ENCODE data around the gene DRD2. TPM values are rescaled to one million over a fixed set of nuclear protein-coding genes. Genes with fewer than 3 reads are reported as not detected.

Gene DRD2
- total RNA-seq, 2 experiments from 2014 or later: not detected

- no TSS peak for BruUV-seq (replicated peaks)
- ChIA-PET CTCF (ENCODE audit: unreplicated experiment) (no interaction called here), POLR2A (interaction anchor here (1.4 kb wide), 1 partner anchor 9 kb away, joined by 3 read pairs; no protein-coding TSS in a partner anchor)
- TF ChIP-seq CTCF (conservative IDR thresholded peaks at IDR 0.05; ENCODE audit: low read length) (no peak), EZH2phosphoT487 (IDR thresholded peaks at IDR 0.05; ENCODE audit: borderline replicate concordance, low read depth, low read length) (no peak)
- no peak for DNase-seq (ENCODE audit: low spot score)
- H3K27ac ChIP-seq (ENCODE audit: low read depth, low read length, poor library complexity, severe bottlenecking): no peak overlapping the region
- H3K79me2 ChIP-seq (ENCODE audit: insufficient read depth, low read depth, low read length): no peaks in the 10 kb centered on the region
- no peaks in the 10 kb centered on the region for H3K9me2 ChIP-seq (ENCODE audit: insufficient read depth, low read length)
- H3K9me3 ChIP-seq (ENCODE audit: low read length): no peaks in the 10 kb centered on the region
- intact Hi-C loops (cut with micrococcal nuclease; ENCODE audit: unreplicated experiment): no loop called here
- no peak overlapping the region for H3K4me3 ChIP-seq (ENCODE audit: low read depth, low read length, poor library complexity, severe bottlenecking)
- no peak overlapping the region for H2AFZ ChIP-seq (ENCODE audit: low read length)
- no peaks in the 10 kb centered on the region for H4K20me1 ChIP-seq (ENCODE audit: insufficient read depth, low read length)
- H3K4me1 ChIP-seq (ENCODE audit: insufficient read depth, low read length, poor library complexity, severe bottlenecking): no peaks in the 10 kb centered on the region
- H3K36me3 ChIP-seq (ENCODE audit: insufficient read depth, low read length): no peaks in the 10 kb centered on the region
- no peak overlapping the region for H3K4me2 ChIP-seq (ENCODE audit: low read length)
These were observed 17.0 kb downstream of the DRD2 start for GRCh38 chr11:113458189-113458588.

GRCh38 chr11:113457784-113458183, 17.4 kb downstream of the DRD2 start:
- CTCF ChIA-PET (ENCODE audit: unreplicated experiment): no interaction called here
- TF ChIP-seq EZH2phosphoT487 (IDR thresholded peaks at IDR 0.05; ENCODE audit: borderline replicate concordance, low read depth, low read length): no peak
- no peak for TF ChIP-seq CTCF (conservative IDR thresholded peaks at IDR 0.05; ENCODE audit: low read length)
- intact Hi-C loops (cut with micrococcal nuclease; ENCODE audit: unreplicated experiment): no loop called here
- no TSS peak for BruUV-seq (replicated peaks)
- H3K4me2 ChIP-seq (ENCODE audit: low read length): no peak overlapping the region
- no peak overlapping the region for H3K27ac ChIP-seq (ENCODE audit: low read depth, low read length, poor library complexity, severe bottlenecking)
- POLR2A ChIA-PET: interaction anchor here (0.6 to 1.4 kb wide), 2 partner anchors 10 to 22 kb away, joined by 3 read pairs; no protein-coding TSS in a partner anchor
- H3K79me2 ChIP-seq (ENCODE audit: insufficient read depth, low read depth, low read length): no peaks in the 10 kb centered on the region
- no peaks in the 10 kb centered on the region for H3K9me3 ChIP-seq (ENCODE audit: low read length)
- no peaks in the 10 kb centered on the region for H3K9me2 ChIP-seq (ENCODE audit: insufficient read depth, low read length)
- no peaks in the 10 kb centered on the region for H3K4me1 ChIP-seq (ENCODE audit: insufficient read depth, low read length, poor library complexity, severe bottlenecking)
- no peak for DNase-seq (ENCODE audit: low spot score)
- H3K36me3 ChIP-seq (ENCODE audit: insufficient read depth, low read length): no peaks in the 10 kb centered on the region
- H4K20me1 ChIP-seq (ENCODE audit: insufficient read depth, low read length): no peaks in the 10 kb centered on the region
- H3K4me3 ChIP-seq (ENCODE audit: low read depth, low read length, poor library complexity, severe bottlenecking): no peak overlapping the region
- H2AFZ ChIP-seq (ENCODE audit: low read length): no peak overlapping the region

- H3K9me2 ChIP-seq (ENCODE audit: insufficient read depth, low read length): no peaks in the 10 kb centered on the region
- no peak overlapping the region for H3K4me2 ChIP-seq (ENCODE audit: low read length)
- no peak for DNase-seq (ENCODE audit: low spot score)
- H3K4me3 ChIP-seq (ENCODE audit: low read depth, low read length, poor library complexity, severe bottlenecking): no peak overlapping the region
- no peak overlapping the region for H2AFZ ChIP-seq (ENCODE audit: low read length)
- intact Hi-C loops (cut with micrococcal nuclease; ENCODE audit: unreplicated experiment): no loop called here
- H3K27ac ChIP-seq (ENCODE audit: low read depth, low read length, poor library complexity, severe bottlenecking): no peak overlapping the region
- ChIA-PET CTCF (ENCODE audit: unreplicated experiment) (no interaction called here), POLR2A (no interaction called here)
- H3K79me2 ChIP-seq (ENCODE audit: insufficient read depth, low read depth, low read length): no peaks in the 10 kb centered on the region
- no peaks in the 10 kb centered on the region for H3K9me3 ChIP-seq (ENCODE audit: low read length)
- no TSS peak for BruUV-seq (replicated peaks)
- no peak for TF ChIP-seq EZH2phosphoT487 (IDR thresholded peaks at IDR 0.05; ENCODE audit: borderline replicate concordance, low read depth, low read length)
- no peak for TF ChIP-seq CTCF (conservative IDR thresholded peaks at IDR 0.05; ENCODE audit: low read length)
- H3K36me3 ChIP-seq (ENCODE audit: insufficient read depth, low read length): no peaks in the 10 kb centered on the region
- H4K20me1 ChIP-seq (ENCODE audit: insufficient read depth, low read length): no peaks in the 10 kb centered on the region
- no peaks in the 10 kb centered on the region for H3K4me1 ChIP-seq (ENCODE audit: insufficient read depth, low read length, poor library complexity, severe bottlenecking)
These were observed 20.7 kb downstream of the DRD2 start for GRCh38 chr11:113454455-113454854.

All from OCI-LY7 (cell line).